Activated naive CD4-positive, alpha-beta T cell treated with Interleukin-2 at 50 U/mL for 16 hours (primary cell): ENCODE data around the gene RAD51B.
"Not testable (repeated sequence)": the region's sequence is repeated elsewhere in the genome, so short reads cannot be mapped to it uniquely, and the experiment has no call there.

Experiments used
- DNase-seq: peaks from one replicate; pipeline ENCODE4 v3.0.0-alpha.2; 2020

Gene RAD51B

GRCh38 chr14:68241862-68242487 lies 422.4 kb downstream of the RAD51B start:
- no peak for DNase-seq

- DNase-seq: no peak
Measured at GRCh38 chr14:68243450-68244010, 424.0 kb downstream of the RAD51B start.

GRCh38 chr14:68244262-68244980 lies 424.8 kb downstream of the RAD51B start:
- no peak for DNase-seq

- DNase-seq: no peak
Measured at GRCh38 chr14:68245146-68246073, 425.8 kb downstream of the RAD51B start.

- no peak for DNase-seq
Measured at GRCh38 chr14:68246074-68246785, 426.7 kb downstream of the RAD51B start.

- no peak for DNase-seq
Measured at GRCh38 chr14:68246786-68247105, 427.2 kb downstream of the RAD51B start.

GRCh38 chr14:68247274-68247673 lies 427.7 kb downstream of the RAD51B start:
- no peak for DNase-seq

- no peak for DNase-seq
Measured at GRCh38 chr14:68247676-68248268, 428.2 kb downstream of the RAD51B start.

- no peak for DNase-seq
Measured at GRCh38 chr14:68248481-68249255, 429.1 kb downstream of the RAD51B start.

GRCh38 chr14:68249661-68250451 lies 430.3 kb downstream of the RAD51B start:
- no peak for DNase-seq

- no peak for DNase-seq
Measured at GRCh38 chr14:68250927-68251768, 431.6 kb downstream of the RAD51B start.

- DNase-seq: no peak
Measured at GRCh38 chr14:68251769-68252100, 432.2 kb downstream of the RAD51B start.

GRCh38 chr14:68253160-68253780 lies 433.7 kb downstream of the RAD51B start:
- no peak for DNase-seq

- no peak for DNase-seq
Measured at GRCh38 chr14:68253878-68254528, 434.4 kb downstream of the RAD51B start.

- no peak for DNase-seq
Measured at GRCh38 chr14:68254669-68255527, 435.3 kb downstream of the RAD51B start.

- no peak for DNase-seq
Measured at GRCh38 chr14:68255693-68256178, 436.2 kb downstream of the RAD51B start.

GRCh38 chr14:68257969-68258368 lies 438.4 kb downstream of the RAD51B start:
- peak; percentile 13 for DNase-seq

GRCh38 chr14:68258995-68259394 lies 439.4 kb downstream of the RAD51B start:
- DNase-seq: not testable (repeated sequence)
